Vagina (tissue), 2 donors: Measurements from ENCODE around the gene PPIF.

ENCODE experiments used
- CTCF ChIP-seq, 3 experiments: fragments of 450-650 bp in 2 of 3; fragments of 200-600 bp in 1 of 3; sonication (generic) in 1 of 3; IDR thresholded peaks; one replicate each; pipeline ENCODE4 v1.5.1; 2017 to 2019; ENCODE audit warnings: antibody characterized with exemption in 3 of 3, mild to moderate bottlenecking in 2 of 3, moderate library complexity in 2 of 3
- POLR2A ChIP-seq, 2 donors: fragments of 450-650 bp; IDR thresholded peaks; one replicate each; pipeline ENCODE4 v1.6.1; 2017; ENCODE audit warnings: antibody characterized with exemption in 2 of 2, mild to moderate bottlenecking in 2 of 2, moderate library complexity in 2 of 2
- POLR2AphosphoS5 ChIP-seq, 2 donors: sonication (generic); formaldehyde crosslinking; IDR thresholded peaks; one replicate each; pipeline ENCODE4 v1.9.0; 2017; ENCODE audit warnings: antibody characterized with exemption in 2 of 2, mild to moderate bottlenecking in 2 of 2, low read depth in 1 of 2; ENCODE audit not compliant: insufficient read depth in 1 of 2

GRCh38 chr10:79379512-79380124 lies 32.3 kb downstream of the PPIF start:
- no peak for TF ChIP-seq POLR2A (IDR thresholded peaks at IDR 0.05)
- no peak for TF ChIP-seq CTCF (IDR thresholded peaks at IDR 0.05)
- peak in 1 of 2 donors; percentile 36 for TF ChIP-seq POLR2AphosphoS5 (IDR thresholded peaks at IDR 0.05; ENCODE audit: insufficient read depth in 1 of 2, low read depth in 1 of 2)
